GM12878 (cell line): ENCODE measurements around the gene TUT4. TPM values are rescaled to one million over a fixed set of nuclear protein-coding genes. Genes with fewer than 3 reads are reported as not detected.
A peak's percentile ranks its signal among the peaks of the same experiment; 100 is the strongest.

ENCODE experiments used
- CHD2 ChIP-seq: IDR thresholded peaks from 2 replicates; pipeline ENCODE4 v1.6.1; 2011; ENCODE audit warnings: low read depth, low read length, improper control_type of control experiment, borderline replicate concordance
- CREB1 ChIP-seq: IDR thresholded peaks from 2 replicates; pipeline ENCODE4 v1.6.1; 2012; ENCODE audit warnings: low read depth, mild to moderate bottlenecking, inconsistent platforms
- ELK1 ChIP-seq: IDR thresholded peaks from 2 replicates; pipeline ENCODE4 v1.6.1; 2012; ENCODE audit warnings: low read depth, low read length, improper control_type of control experiment
- FOS ChIP-seq: IDR thresholded peaks from 3 replicates; pipeline ENCODE4 v1.6.1; 2011; ENCODE audit warnings: borderline replicate concordance; ENCODE audit not compliant: insufficient read length; ENCODE audit errors: extremely low read depth
- JUND ChIP-seq: IDR thresholded peaks from 2 replicates; pipeline ENCODE4 v1.6.1; 2012; ENCODE audit warnings: low read depth, mild to moderate bottlenecking, low read length, improper control_type of control experiment, moderate library complexity
- MAX ChIP-seq: IDR thresholded peaks from 2 replicates; pipeline ENCODE4 v1.6.1; 2012; ENCODE audit warnings: low read depth, low read length, improper control_type of control experiment
- MLLT1 ChIP-seq: fragments of 450-650 bp; IDR thresholded peaks from 2 replicates; pipeline ENCODE4 v1.6.1; 2016; ENCODE audit warnings: mild to moderate bottlenecking
- MXI1 ChIP-seq: fragments of 150-350 bp; IDR thresholded peaks from 2 replicates; pipeline ENCODE4 v1.6.1; 2011; ENCODE audit warnings: low read depth, mild to moderate bottlenecking, inconsistent platforms, low read length, improper control_type of control experiment
- PKNOX1 ChIP-seq: fragments of 450-650 bp; IDR thresholded peaks from 2 replicates; pipeline ENCODE4 v1.6.1; 2016; ENCODE audit warnings: mild to moderate bottlenecking
- POU2F2 ChIP-seq: IDR thresholded peaks from 3 replicates; pipeline ENCODE4 v1.6.1; 2011; ENCODE audit warnings: low read depth, mild to moderate bottlenecking, low read length, borderline replicate concordance
- RUNX3 ChIP-seq: IDR thresholded peaks from 2 replicates; pipeline ENCODE4 v1.6.1; 2012; ENCODE audit warnings: low read length, inconsistent platforms
- SIN3A ChIP-seq: IDR thresholded peaks from 2 replicates; pipeline ENCODE4 v1.6.1; 2012; ENCODE audit warnings: low read depth, low read length, improper control_type of control experiment
- SKIL ChIP-seq: fragments of 450-650 bp; IDR thresholded peaks from 2 replicates; pipeline ENCODE4 v1.6.1; 2017; ENCODE audit warnings: mild to moderate bottlenecking, low read depth, inconsistent platforms; ENCODE audit not compliant: poor library complexity, severe bottlenecking
- TCF7 ChIP-seq: IDR thresholded peaks from 2 replicates; pipeline ENCODE4 v1.6.1; 2014; ENCODE audit warnings: antibody characterized with exemption, borderline replicate concordance
- ZNF592 ChIP-seq: fragments of 450-650 bp; IDR thresholded peaks from 2 replicates; pipeline ENCODE4 v1.6.1; 2017; ENCODE audit warnings: mild to moderate bottlenecking, moderate library complexity
- polyA plus RNA-seq, 11 experiments: library from polyadenylated mRNA; depleted of rRNA in 4 of 11; unstranded in 6 of 11; stranded (reverse) in 5 of 11; fragments of >200 nt; fragmentation: Nextera tagmentation in 4 of 11; fragmentation: Illumina TruSeq in 1 of 11; extraction: Ambion mirVana in 4 of 11; extraction: Trizol in 1 of 11; gene quantifications; 1 replicate in 1 of 11; 2 replicates in 10 of 11; pipeline versions ENCODE4 v1.2.1 to v1.2.3, GENCODE V29; 2011 to 2016; ENCODE audit warnings: inconsistent platforms in 2 of 11, missing spikeins in 2 of 11, low read depth in 1 of 11
- total RNA-seq, 4 experiments: library from RNA; depleted of rRNA in 3 of 4; stranded (reverse); fragments of >200 nt in 3 of 4; fragmentation: Illumina TruSeq in 1 of 4; extraction: Trizol in 1 of 4; gene quantifications; 2 replicates each; pipeline versions ENCODE4 v1.2.1 to v1.2.3, GENCODE V29; 2013 to 2021

Gene TUT4
- total and polyA plus RNA-seq, 10 of the 15 experiments (the other 5 are each of a cell fraction or from before 2014, with no cell fraction given), result 9.4 to 40.7 (median 27.6) TPM

GRCh38 chr1:52552236-52552504 lies 722 bp downstream of the TUT4 start (continued):
- TF ChIP-seq MLLT1, result 0 out of 2 replicates have a peak, but pooled peaks have one; percentile 9
- TF ChIP-seq RUNX3, result peak; percentile 72; the same call in 1 of the 2 replicates
- TF ChIP-seq ELK1, result no peak
- no peak for TF ChIP-seq TCF7
- TF ChIP-seq SKIL, result peak; percentile 31
- peak; percentile 58; the same call in 1 of the 2 replicates for TF ChIP-seq MXI1
- TF ChIP-seq CREB1, result 0 out of 2 replicates have a peak, but pooled peaks have one; percentile 51
- TF ChIP-seq MAX, result peak; percentile 50; the same call in 1 of the 2 replicates
- no peak for TF ChIP-seq PKNOX1
- TF ChIP-seq JUND, result no peak
- TF ChIP-seq SIN3A, result peak; percentile 83; the same call in 1 of the 2 replicates
- peak; percentile 44; the same call in 1 of the 2 replicates for TF ChIP-seq CHD2
- TF ChIP-seq ZNF592, result no peak
- TF ChIP-seq FOS, result no peak
- peak; percentile 80; the same call in 1 of the 3 replicates for TF ChIP-seq POU2F2
